HL-60/S4 treated with phorbol 12-myristate 13-acetate at 8.2 ng/mL for 4 days and 3 days (cell line): ENCODE results near the gene MESD.

Experiments used
- in situ Hi-C: fragments of 300-500 bp; cut with MboI; formaldehyde crosslinking; loops from 2 replicates; pipeline ENCODE4 v1.15.0; 2022; ENCODE audit warnings: low sequenced_read_pairs

Gene MESD

GRCh38 chr15:81015621-81016488, 26.2 kb upstream of the MESD start:
- in situ Hi-C loops: no loop called here

- in situ Hi-C loops: no loop called here
These were observed 25.0 kb upstream of the MESD start for GRCh38 chr15:81014446-81015093.

- in situ Hi-C loops: no loop called here
These were observed 23.8 kb upstream of the MESD start for GRCh38 chr15:81013396-81013929.

- in situ Hi-C loops: no loop called here
These were observed 23.0 kb upstream of the MESD start for GRCh38 chr15:81012588-81012987.

GRCh38 chr15:81011593-81011992, 22.0 kb upstream of the MESD start:
- in situ Hi-C loops: no loop called here

- in situ Hi-C loops: no loop called here
These were observed 20.5 kb upstream of the MESD start for GRCh38 chr15:81010086-81010485.

GRCh38 chr15:81008312-81008711, 18.7 kb upstream of the MESD start:
- in situ Hi-C loops: no loop called here

- in situ Hi-C loops: no loop called here
These were observed 17.9 kb upstream of the MESD start for GRCh38 chr15:81007428-81008064.

GRCh38 chr15:81006124-81006523, 16.5 kb upstream of the MESD start:
- in situ Hi-C loops: no loop called here

GRCh38 chr15:81003097-81003350, 13.4 kb upstream of the MESD start:
- in situ Hi-C loops: no loop called here

- in situ Hi-C loops: no loop called here
These were observed 12.9 kb upstream of the MESD start for GRCh38 chr15:81002331-81003096.

- in situ Hi-C loops: no loop called here
These were observed 12.4 kb upstream of the MESD start for GRCh38 chr15:81002009-81002330.

- in situ Hi-C loops: no loop called here
These were observed 11.8 kb upstream of the MESD start for GRCh38 chr15:81001152-81002008.

GRCh38 chr15:81000624-81001151, 11.1 kb upstream of the MESD start, which contains the start of gene TLNRD1:
TSS of gene TLNRD1 (plus strand) at chr15:81000923. CDS start at chr15:81002272, 1,349 bp downstream.
- in situ Hi-C loops: no loop called here

- in situ Hi-C loops: no loop called here
These were observed 10.6 kb upstream of the MESD start for GRCh38 chr15:81000144-81000623.

GRCh38 chr15:80999623-81000036, 10.0 kb upstream of the MESD start:
- in situ Hi-C loops: loop anchor here (25.0 kb wide), 1 partner anchor 113 kb away; no protein-coding TSS in a partner anchor

GRCh38 chr15:80998251-80998650, 8.6 kb upstream of the MESD start:
- in situ Hi-C loops: loop anchor here (25.0 kb wide), 1 partner anchor 114 kb away; no protein-coding TSS in a partner anchor

- in situ Hi-C loops: loop anchor here (25.0 kb wide), 1 partner anchor 115 kb away; no protein-coding TSS in a partner anchor
These were observed 8.1 kb upstream of the MESD start for GRCh38 chr15:80997692-80998091.

GRCh38 chr15:80996247-80996646, 6.6 kb upstream of the MESD start:
- in situ Hi-C loops: loop anchor here (25.0 kb wide), 1 partner anchor 116 kb away; no protein-coding TSS in a partner anchor
